ENCODE data around the gene NDFIP2.

NDFIP2 gene

GRCh38 chr13:79527698-79528097, 46.7 kb downstream of the NDFIP2 start:
- Histone ChIP-seq H3K27ac (ENCODE audit: low read depth, low read length) (no peak overlapping the region), H3K36me3 (ENCODE audit: insufficient read depth, low read length) (peaks cover 7% of the 10 kb centered on the region), H3K9ac (ENCODE audit: low read length) (no peak overlapping the region), H3K4me1 (ENCODE audit: insufficient read depth, low read length) (no peaks in the 10 kb centered on the region), H3K27me3 (ENCODE audit: control insufficient read depth in 1 of 2, insufficient read depth in 2 of 2, low read length in 2 of 2) (no peaks in the 10 kb centered on the region), H3K9me3 (ENCODE audit: low read length) (no peaks in the 10 kb centered on the region), H3K4me3 (ENCODE audit: low read depth in 1 of 2, low read length in 2 of 2) (no peak overlapping the region)

- Histone ChIP-seq H3K9me3 (ENCODE audit: low read length) (no peaks in the 10 kb centered on the region), H3K4me3 (ENCODE audit: low read depth in 1 of 2, low read length in 2 of 2) (no peak overlapping the region), H3K27ac (ENCODE audit: low read depth, low read length) (no peak overlapping the region), H3K36me3 (ENCODE audit: insufficient read depth, low read length) (peaks cover 7% of the 10 kb centered on the region), H3K9ac (ENCODE audit: low read length) (no peak overlapping the region), H3K4me1 (ENCODE audit: insufficient read depth, low read length) (no peaks in the 10 kb centered on the region), H3K27me3 (ENCODE audit: control insufficient read depth in 1 of 2, insufficient read depth in 2 of 2, low read length in 2 of 2) (no peaks in the 10 kb centered on the region)
Measured at GRCh38 chr13:79528356-79528755, 47.4 kb downstream of the NDFIP2 start.

- Histone ChIP-seq H3K4me1 (ENCODE audit: insufficient read depth, low read length) (no peaks in the 10 kb centered on the region), H3K9me3 (ENCODE audit: low read length) (no peaks in the 10 kb centered on the region), H3K9ac (ENCODE audit: low read length) (no peak overlapping the region), H3K36me3 (ENCODE audit: insufficient read depth, low read length) (peaks cover 3% of the 10 kb centered on the region), H3K27ac (ENCODE audit: low read depth, low read length) (no peak overlapping the region), H3K4me3 (ENCODE audit: low read depth in 1 of 2, low read length in 2 of 2) (no peak overlapping the region), H3K27me3 (ENCODE audit: control insufficient read depth in 1 of 2, insufficient read depth in 2 of 2, low read length in 2 of 2) (no peaks in the 10 kb centered on the region)
Measured at GRCh38 chr13:79528759-79529191, 47.8 kb downstream of the NDFIP2 start.

GRCh38 chr13:79529817-79530216, 48.9 kb downstream of the NDFIP2 start:
- no peak overlapping the region for H3K4me3 ChIP-seq (ENCODE audit: low read depth in 1 of 2, low read length in 2 of 2)
- no peaks in the 10 kb centered on the region for H3K9me3 ChIP-seq (ENCODE audit: low read length)
- no peaks in the 10 kb centered on the region for H3K36me3 ChIP-seq (ENCODE audit: insufficient read depth, low read length)
- H3K27ac ChIP-seq (ENCODE audit: low read depth, low read length) = no peak overlapping the region
- H3K9ac ChIP-seq (ENCODE audit: low read length) = no peak overlapping the region
- H3K27me3 ChIP-seq (ENCODE audit: control insufficient read depth in 1 of 2, insufficient read depth in 2 of 2, low read length in 2 of 2) = no peaks in the 10 kb centered on the region
- no peaks in the 10 kb centered on the region for H3K4me1 ChIP-seq (ENCODE audit: insufficient read depth, low read length)

GRCh38 chr13:79530270-79530669, 49.3 kb downstream of the NDFIP2 start:
- Histone ChIP-seq H3K36me3 (ENCODE audit: insufficient read depth, low read length) (no peaks in the 10 kb centered on the region), H3K27ac (ENCODE audit: low read depth, low read length) (no peak overlapping the region), H3K9me3 (ENCODE audit: low read length) (no peaks in the 10 kb centered on the region), H3K4me3 (ENCODE audit: low read depth in 1 of 2, low read length in 2 of 2) (no peak overlapping the region), H3K27me3 (ENCODE audit: control insufficient read depth in 1 of 2, insufficient read depth in 2 of 2, low read length in 2 of 2) (no peaks in the 10 kb centered on the region), H3K4me1 (ENCODE audit: insufficient read depth, low read length) (no peaks in the 10 kb centered on the region), H3K9ac (ENCODE audit: low read length) (no peak overlapping the region)

GRCh38 chr13:79531542-79532254, 50.7 kb downstream of the NDFIP2 start:
- H3K36me3 ChIP-seq (ENCODE audit: insufficient read depth, low read length) = no peaks in the 10 kb centered on the region
- no peak overlapping the region for H3K4me3 ChIP-seq (ENCODE audit: low read depth in 1 of 2, low read length in 2 of 2)
- H3K9me3 ChIP-seq (ENCODE audit: low read length) = no peaks in the 10 kb centered on the region
- no peak overlapping the region for H3K27ac ChIP-seq (ENCODE audit: low read depth, low read length)
- H3K9ac ChIP-seq (ENCODE audit: low read length) = no peak overlapping the region
- no peaks in the 10 kb centered on the region for H3K27me3 ChIP-seq (ENCODE audit: control insufficient read depth in 1 of 2, insufficient read depth in 2 of 2, low read length in 2 of 2)
- H3K4me1 ChIP-seq (ENCODE audit: insufficient read depth, low read length) = no peaks in the 10 kb centered on the region

- H3K27me3 ChIP-seq (ENCODE audit: control insufficient read depth in 1 of 2, insufficient read depth in 2 of 2, low read length in 2 of 2) = no peaks in the 10 kb centered on the region
- H3K9ac ChIP-seq (ENCODE audit: low read length) = no peak overlapping the region
- no peaks in the 10 kb centered on the region for H3K36me3 ChIP-seq (ENCODE audit: insufficient read depth, low read length)
- no peaks in the 10 kb centered on the region for H3K4me1 ChIP-seq (ENCODE audit: insufficient read depth, low read length)
- no peak overlapping the region for H3K27ac ChIP-seq (ENCODE audit: low read depth, low read length)
- H3K4me3 ChIP-seq (ENCODE audit: low read depth in 1 of 2, low read length in 2 of 2) = no peak overlapping the region
- no peaks in the 10 kb centered on the region for H3K9me3 ChIP-seq (ENCODE audit: low read length)
Measured at GRCh38 chr13:79532576-79532975, 51.6 kb downstream of the NDFIP2 start.

- Histone ChIP-seq H3K4me1 (ENCODE audit: insufficient read depth, low read length) (no peaks in the 10 kb centered on the region), H3K9me3 (ENCODE audit: low read length) (no peaks in the 10 kb centered on the region), H3K4me3 (ENCODE audit: low read depth in 1 of 2, low read length in 2 of 2) (no peak overlapping the region), H3K27ac (ENCODE audit: low read depth, low read length) (no peak overlapping the region), H3K36me3 (ENCODE audit: insufficient read depth, low read length) (no peaks in the 10 kb centered on the region), H3K27me3 (ENCODE audit: control insufficient read depth in 1 of 2, insufficient read depth in 2 of 2, low read length in 2 of 2) (no peaks in the 10 kb centered on the region), H3K9ac (ENCODE audit: low read length) (no peak overlapping the region)
Measured at GRCh38 chr13:79533781-79534400, 52.9 kb downstream of the NDFIP2 start.

GRCh38 chr13:79534596-79534995, 53.6 kb downstream of the NDFIP2 start:
- H3K27ac ChIP-seq (ENCODE audit: low read depth, low read length) = no peak overlapping the region

GRCh38 chr13:79538757-79539156, 57.8 kb downstream of the NDFIP2 start:
- Histone ChIP-seq H3K36me3 (ENCODE audit: insufficient read depth, low read length) (no peaks in the 10 kb centered on the region), H3K27me3 (ENCODE audit: control insufficient read depth in 1 of 2, insufficient read depth in 2 of 2, low read length in 2 of 2) (no peaks in the 10 kb centered on the region), H3K27ac (ENCODE audit: low read depth, low read length) (no peak overlapping the region)

More at GRCh38 chr13:79534596-79534995, 53.6 kb downstream of the NDFIP2 start:
- Histone ChIP-seq H3K9ac (ENCODE audit: low read length) (no peak overlapping the region), H3K27me3 (ENCODE audit: control insufficient read depth in 1 of 2, insufficient read depth in 2 of 2, low read length in 2 of 2) (no peaks in the 10 kb centered on the region), H3K36me3 (ENCODE audit: insufficient read depth, low read length) (no peaks in the 10 kb centered on the region), H3K4me1 (ENCODE audit: insufficient read depth, low read length) (no peaks in the 10 kb centered on the region), H3K4me3 (ENCODE audit: low read depth in 1 of 2, low read length in 2 of 2) (no peak overlapping the region), H3K9me3 (ENCODE audit: low read length) (no peaks in the 10 kb centered on the region)

GRCh38 chr13:79540504-79540903, 59.5 kb downstream of the NDFIP2 start:
- H3K9me3 ChIP-seq (ENCODE audit: low read length) = no peaks in the 10 kb centered on the region
- no peak overlapping the region for H3K4me3 ChIP-seq (ENCODE audit: low read depth in 1 of 2, low read length in 2 of 2)
- H3K27ac ChIP-seq (ENCODE audit: low read depth, low read length) = no peak overlapping the region
- H3K36me3 ChIP-seq (ENCODE audit: insufficient read depth, low read length) = no peaks in the 10 kb centered on the region
- H3K4me1 ChIP-seq (ENCODE audit: insufficient read depth, low read length) = no peaks in the 10 kb centered on the region
- H3K27me3 ChIP-seq (ENCODE audit: control insufficient read depth in 1 of 2, insufficient read depth in 2 of 2, low read length in 2 of 2) = no peaks in the 10 kb centered on the region
- H3K9ac ChIP-seq (ENCODE audit: low read length) = no peak overlapping the region

More at GRCh38 chr13:79538757-79539156, 57.8 kb downstream of the NDFIP2 start:
- H3K4me1 ChIP-seq (ENCODE audit: insufficient read depth, low read length) = no peaks in the 10 kb centered on the region
- no peak overlapping the region for H3K4me3 ChIP-seq (ENCODE audit: low read depth in 1 of 2, low read length in 2 of 2)
- H3K9ac ChIP-seq (ENCODE audit: low read length) = no peak overlapping the region
- H3K9me3 ChIP-seq (ENCODE audit: low read length) = no peaks in the 10 kb centered on the region
